ENCODE data around the gene MAN2B1. TPM values are rescaled to one million over a fixed set of nuclear protein-coding genes. Genes with fewer than 3 reads are reported as not detected.

MAN2B1 gene
- polyA plus RNA-seq, 2 donors = 22.6 to 26.6 TPM

- Histone ChIP-seq H3K27ac (ENCODE audit: low read depth in 2 of 2, low read length in 1 of 2) (no peak overlapping the region), H3K4me3 (ENCODE audit: low read depth in 1 of 2, low read length in 2 of 2) (no peak overlapping the region), H3K9me3 (ENCODE audit: control insufficient read depth in 2 of 2, insufficient read depth in 1 of 2, low read depth in 1 of 2, low read length in 1 of 2) (no peaks in the 10 kb centered on the region), H3K27me3 (ENCODE audit: control insufficient read depth in 1 of 2, insufficient read depth in 2 of 2, low read length in 2 of 2) (no peaks in the 10 kb centered on the region), H3K4me1 (ENCODE audit: control insufficient read depth in 2 of 2, insufficient read depth in 2 of 2, low read length in 1 of 2) (peaks cover 0 to 5% of the 10 kb centered on the region in 2 donors), H3K36me3 (ENCODE audit: control insufficient read depth in 2 of 2, insufficient read depth in 2 of 2, low read length in 1 of 2) (peaks cover 18 to 50% of the 10 kb centered on the region in 2 donors)
- 89 to 92% methylated on average over 12 of the region's 12 CpGs for WGBS, 2 donors
Observed at GRCh38 chr19:12676928-12677327, 10.4 kb upstream of the MAN2B1 start.

DNA sequence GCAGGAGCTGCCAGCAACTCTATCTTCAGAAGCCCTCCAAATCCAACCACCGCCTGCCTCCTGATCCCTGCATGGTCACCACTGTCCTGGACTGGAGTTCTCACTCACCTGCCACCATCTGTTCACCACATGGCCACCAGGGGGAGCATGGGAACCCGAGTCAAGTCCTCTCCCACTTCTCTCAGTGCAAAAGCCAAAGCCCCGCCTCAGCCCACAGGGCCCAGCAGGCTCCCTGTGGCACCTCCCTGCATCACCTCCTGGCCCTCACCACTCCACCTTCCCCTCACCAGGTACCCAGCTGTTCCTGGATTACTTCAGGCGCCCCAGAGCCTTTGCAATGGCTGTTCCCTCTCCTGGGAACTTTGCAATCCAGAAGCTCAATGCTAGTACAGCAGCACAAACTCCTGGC lies 9.8 kb upstream of the MAN2B1 start:
- no peak overlapping the region for H3K27ac ChIP-seq (ENCODE audit: low read depth in 2 of 2, low read length in 1 of 2)
- H3K4me3 ChIP-seq (ENCODE audit: low read depth in 1 of 2, low read length in 2 of 2) = no peak overlapping the region
- 9 to 18% methylated on average over 4 of the region's 4 CpGs for WGBS, 2 donors
- no peaks in the 10 kb centered on the region for H3K27me3 ChIP-seq (ENCODE audit: control insufficient read depth in 1 of 2, insufficient read depth in 2 of 2, low read length in 2 of 2)
- H3K36me3 ChIP-seq (ENCODE audit: control insufficient read depth in 2 of 2, insufficient read depth in 2 of 2, low read length in 1 of 2) = peaks cover 18 to 50% of the 10 kb centered on the region in 2 donors
- H3K4me1 ChIP-seq (ENCODE audit: control insufficient read depth in 2 of 2, insufficient read depth in 2 of 2, low read length in 1 of 2) = peaks cover 0 to 5% of the 10 kb centered on the region in 2 donors
- no peaks in the 10 kb centered on the region for H3K9me3 ChIP-seq (ENCODE audit: control insufficient read depth in 2 of 2, insufficient read depth in 1 of 2, low read depth in 1 of 2, low read length in 1 of 2)

- Histone ChIP-seq H3K27ac (ENCODE audit: low read depth in 2 of 2, low read length in 1 of 2) (peak overlapping the region in 1 of 2 donors; percentile 8), H3K4me3 (ENCODE audit: low read depth in 1 of 2, low read length in 2 of 2) (no peak overlapping the region), H3K27me3 (ENCODE audit: control insufficient read depth in 1 of 2, insufficient read depth in 2 of 2, low read length in 2 of 2) (no peaks in the 10 kb centered on the region), H3K36me3 (ENCODE audit: control insufficient read depth in 2 of 2, insufficient read depth in 2 of 2, low read length in 1 of 2) (peaks cover 18 to 50% of the 10 kb centered on the region in 2 donors), H3K4me1 (ENCODE audit: control insufficient read depth in 2 of 2, insufficient read depth in 2 of 2, low read length in 1 of 2) (peaks cover 0 to 5% of the 10 kb centered on the region in 2 donors), H3K9me3 (ENCODE audit: control insufficient read depth in 2 of 2, insufficient read depth in 1 of 2, low read depth in 1 of 2, low read length in 1 of 2) (no peaks in the 10 kb centered on the region)
- 83 to 84% methylated on average over 15 of the region's 15 CpGs for WGBS, 2 donors
Observed at GRCh38 chr19:12675940-12676339, 9.4 kb upstream of the MAN2B1 start.

DNA sequence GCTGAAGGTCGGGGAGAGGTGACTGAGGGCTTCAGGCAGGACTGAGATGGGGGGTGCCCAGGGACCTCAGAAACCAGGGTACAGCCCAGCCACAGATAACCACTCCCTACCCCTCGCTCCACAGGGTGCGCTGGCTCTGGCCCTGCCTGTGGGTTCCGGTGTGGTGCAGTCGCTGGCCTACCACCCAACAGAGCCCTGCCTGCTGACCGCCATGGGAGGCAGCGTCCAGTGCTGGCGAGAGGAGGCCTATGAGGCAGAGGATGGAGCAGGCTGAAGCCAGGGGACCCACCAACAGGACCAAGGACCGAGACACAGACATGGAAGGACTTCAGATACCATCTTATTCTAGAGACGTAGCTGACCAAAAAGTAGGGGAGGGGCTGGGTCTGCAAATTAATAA lies 8.9 kb upstream of the MAN2B1 start:
- Histone ChIP-seq H3K27me3 (ENCODE audit: control insufficient read depth in 1 of 2, insufficient read depth in 2 of 2, low read length in 2 of 2) (no peaks in the 10 kb centered on the region), H3K36me3 (ENCODE audit: control insufficient read depth in 2 of 2, insufficient read depth in 2 of 2, low read length in 1 of 2) (peaks cover 18 to 50% of the 10 kb centered on the region in 2 donors), H3K9me3 (ENCODE audit: control insufficient read depth in 2 of 2, insufficient read depth in 1 of 2, low read depth in 1 of 2, low read length in 1 of 2) (no peaks in the 10 kb centered on the region), H3K4me3 (ENCODE audit: low read depth in 1 of 2, low read length in 2 of 2) (no peak overlapping the region), H3K4me1 (ENCODE audit: control insufficient read depth in 2 of 2, insufficient read depth in 2 of 2, low read length in 1 of 2) (peaks cover 3 to 7% of the 10 kb centered on the region in 2 donors), H3K27ac (ENCODE audit: low read depth in 2 of 2, low read length in 1 of 2) (no peak overlapping the region)
- WGBS, 2 donors = 93 to 95% methylated on average over 10 of the region's 10 CpGs

DNA sequence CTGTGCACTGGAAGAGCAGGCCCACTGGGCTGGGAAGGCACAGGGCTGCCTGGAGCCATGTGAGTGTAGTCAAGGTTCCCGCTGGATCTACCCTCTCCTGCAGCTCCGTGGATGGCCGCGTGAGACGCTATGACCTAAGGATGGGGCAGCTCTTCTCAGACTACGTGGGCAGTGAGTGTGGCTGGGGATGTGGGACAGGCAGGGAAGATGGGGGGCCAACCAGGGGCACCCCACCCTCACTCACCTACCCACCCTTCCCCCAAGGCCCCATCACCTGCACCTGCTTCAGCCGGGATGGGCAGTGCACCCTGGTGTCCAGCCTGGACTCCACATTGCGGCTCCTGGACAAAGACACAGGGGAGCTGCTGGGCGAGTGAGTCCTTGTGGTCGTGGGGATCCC lies 6.2 kb upstream of the MAN2B1 start:
- H3K4me3 ChIP-seq (ENCODE audit: low read depth in 1 of 2, low read length in 2 of 2) = no peak overlapping the region
- H3K4me1 ChIP-seq (ENCODE audit: control insufficient read depth in 2 of 2, insufficient read depth in 2 of 2, low read length in 1 of 2) = peaks cover 14 to 21% of the 10 kb centered on the region in 2 donors
- 76 to 80% methylated on average over 10 of the region's 10 CpGs for WGBS, 2 donors
- no peaks in the 10 kb centered on the region for H3K9me3 ChIP-seq (ENCODE audit: control insufficient read depth in 2 of 2, insufficient read depth in 1 of 2, low read depth in 1 of 2, low read length in 1 of 2)
- H3K27me3 ChIP-seq (ENCODE audit: control insufficient read depth in 1 of 2, insufficient read depth in 2 of 2, low read length in 2 of 2) = no peaks in the 10 kb centered on the region
- peaks cover 11 to 36% of the 10 kb centered on the region in 2 donors for H3K36me3 ChIP-seq (ENCODE audit: control insufficient read depth in 2 of 2, insufficient read depth in 2 of 2, low read length in 1 of 2)
- H3K27ac ChIP-seq (ENCODE audit: low read depth in 2 of 2, low read length in 1 of 2) = peak overlapping the region in 1 of 2 donors; percentile 13

GRCh38 chr19:12670159-12670928 lies 3.8 kb upstream of the MAN2B1 start:
- WGBS, 2 donors = 36 to 37% methylated on average over 25 to 26 of the region's 26 CpGs
- Histone ChIP-seq H3K36me3 (ENCODE audit: control insufficient read depth in 2 of 2, insufficient read depth in 2 of 2, low read length in 1 of 2) (peaks cover 7 to 20% of the 10 kb centered on the region in 2 donors), H3K4me1 (ENCODE audit: control insufficient read depth in 2 of 2, insufficient read depth in 2 of 2, low read length in 1 of 2) (peaks cover 21 to 25% of the 10 kb centered on the region in 2 donors), H3K4me3 (ENCODE audit: low read depth in 1 of 2, low read length in 2 of 2) (peak overlapping the region; percentile 75 to 90), H3K27me3 (ENCODE audit: control insufficient read depth in 1 of 2, insufficient read depth in 2 of 2, low read length in 2 of 2) (no peaks in the 10 kb centered on the region), H3K27ac (ENCODE audit: low read depth in 2 of 2, low read length in 1 of 2) (peak overlapping the region; percentile 95 to 96), H3K9me3 (ENCODE audit: control insufficient read depth in 2 of 2, insufficient read depth in 1 of 2, low read depth in 1 of 2, low read length in 1 of 2) (no peaks in the 10 kb centered on the region)

GRCh38 chr19:12669270-12670158 lies 3.0 kb upstream of the MAN2B1 start:
- peak overlapping the region; percentile 75 to 90 for H3K4me3 ChIP-seq (ENCODE audit: low read depth in 1 of 2, low read length in 2 of 2)
- 0% methylated on average over 64 of the region's 64 CpGs for WGBS, 2 donors
- H3K27ac ChIP-seq (ENCODE audit: low read depth in 2 of 2, low read length in 1 of 2) = peak overlapping the region; percentile 95 to 96
- H3K27me3 ChIP-seq (ENCODE audit: control insufficient read depth in 1 of 2, insufficient read depth in 2 of 2, low read length in 2 of 2) = no peaks in the 10 kb centered on the region
- H3K9me3 ChIP-seq (ENCODE audit: control insufficient read depth in 2 of 2, insufficient read depth in 1 of 2, low read depth in 1 of 2, low read length in 1 of 2) = no peaks in the 10 kb centered on the region
- peaks cover 21 to 25% of the 10 kb centered on the region in 2 donors for H3K4me1 ChIP-seq (ENCODE audit: control insufficient read depth in 2 of 2, insufficient read depth in 2 of 2, low read length in 1 of 2)
- H3K36me3 ChIP-seq (ENCODE audit: control insufficient read depth in 2 of 2, insufficient read depth in 2 of 2, low read length in 1 of 2) = peaks cover 6 to 20% of the 10 kb centered on the region in 2 donors

GRCh38 chr19:12668932-12669269 lies 2.4 kb upstream of the MAN2B1 start:
- 0 to 1% methylated on average over 24 of the region's 24 CpGs for WGBS, 2 donors
- peaks cover 21 to 25% of the 10 kb centered on the region in 2 donors for H3K4me1 ChIP-seq (ENCODE audit: control insufficient read depth in 2 of 2, insufficient read depth in 2 of 2, low read length in 1 of 2)

DNA sequence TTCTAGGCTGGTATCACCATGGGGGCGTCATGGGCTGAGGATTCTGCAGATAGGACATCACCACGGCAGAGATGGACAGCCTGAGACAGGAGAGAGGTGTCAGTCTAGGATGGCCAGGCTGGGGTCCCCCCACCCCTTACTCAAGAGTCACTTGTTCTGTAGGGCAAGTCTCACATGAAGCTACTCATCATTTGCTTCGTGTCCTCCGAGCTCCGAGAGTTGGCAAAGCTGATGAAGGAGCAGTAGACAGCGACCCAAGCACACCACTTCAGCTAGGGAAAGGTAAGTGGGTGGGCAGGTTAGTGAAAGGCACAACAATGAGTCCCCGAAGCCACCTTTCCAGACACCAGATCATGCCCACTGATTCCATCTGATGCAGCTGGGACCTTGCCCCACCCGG lies 1.8 kb upstream of the MAN2B1 start:
- H3K4me1 ChIP-seq (ENCODE audit: control insufficient read depth in 2 of 2, insufficient read depth in 2 of 2, low read length in 1 of 2) = peaks cover 21 to 25% of the 10 kb centered on the region in 2 donors
- H3K4me3 ChIP-seq (ENCODE audit: low read depth in 1 of 2, low read length in 2 of 2) = peak overlapping the region; percentile 75 to 90
- H3K9me3 ChIP-seq (ENCODE audit: control insufficient read depth in 2 of 2, insufficient read depth in 1 of 2, low read depth in 1 of 2, low read length in 1 of 2) = no peaks in the 10 kb centered on the region
- H3K27ac ChIP-seq (ENCODE audit: low read depth in 2 of 2, low read length in 1 of 2) = peak overlapping the region in 1 of 2 donors; percentile 96
- peaks cover 0 to 19% of the 10 kb centered on the region in 2 donors for H3K36me3 ChIP-seq (ENCODE audit: control insufficient read depth in 2 of 2, insufficient read depth in 2 of 2, low read length in 1 of 2)
- no peaks in the 10 kb centered on the region for H3K27me3 ChIP-seq (ENCODE audit: control insufficient read depth in 1 of 2, insufficient read depth in 2 of 2, low read length in 2 of 2)
- 62 to 67% methylated on average over 8 of the region's 8 CpGs for WGBS, 2 donors

More at GRCh38 chr19:12668932-12669269, 2.4 kb upstream of the MAN2B1 start:
- Histone ChIP-seq H3K36me3 (ENCODE audit: control insufficient read depth in 2 of 2, insufficient read depth in 2 of 2, low read length in 1 of 2) (peaks cover 0 to 17% of the 10 kb centered on the region in 2 donors), H3K9me3 (ENCODE audit: control insufficient read depth in 2 of 2, insufficient read depth in 1 of 2, low read depth in 1 of 2, low read length in 1 of 2) (no peaks in the 10 kb centered on the region), H3K4me3 (ENCODE audit: low read depth in 1 of 2, low read length in 2 of 2) (peak overlapping the region; percentile 75 to 90), H3K27ac (ENCODE audit: low read depth in 2 of 2, low read length in 1 of 2) (peak overlapping the region; percentile 95 to 96), H3K27me3 (ENCODE audit: control insufficient read depth in 1 of 2, insufficient read depth in 2 of 2, low read length in 2 of 2) (no peaks in the 10 kb centered on the region)
